Effector memory CD8-positive, alpha-beta T cell (primary cell): Measurements from ENCODE around the gene ZNF512B.

Experiments used
- ATAC-seq: fragments of 150-1000 bp; cut with Tn5 transposase; replicated peaks from 2 replicates; pipeline ENCODE4 v1.10.0; 2021; ENCODE audit warnings: mild to moderate bottlenecking, moderate library complexity
- DNase-seq, 3 experiments: peaks; one replicate each; pipeline ENCODE4 v3.0.0; 2021
- H3K27ac Mint-ChIP-seq, 2 donors: one replicate each; pipeline ENCODE4 v1.8.0; 2022; ENCODE audit warnings: mild to moderate bottlenecking in 2 of 2, mixed read lengths in 2 of 2, moderate library complexity in 2 of 2
- H3K27me3 Mint-ChIP-seq, 2 donors: one replicate each; pipeline ENCODE4 v1.8.0; 2022; ENCODE audit warnings: mixed read lengths in 2 of 2
- H3K36me3 Mint-ChIP-seq: one replicate; pipeline ENCODE4 v1.8.0; 2022; ENCODE audit warnings: mild to moderate bottlenecking, moderate library complexity, mixed read lengths; ENCODE audit not compliant: insufficient read depth
- H3K4me1 Mint-ChIP-seq, 2 donors: one replicate each; pipeline ENCODE4 v1.8.0; 2022; ENCODE audit warnings: low read depth in 2 of 2, mixed read lengths in 2 of 2
- H3K4me3 Mint-ChIP-seq, 2 donors: one replicate each; pipeline ENCODE4 v1.8.0; 2022; ENCODE audit warnings: mild to moderate bottlenecking in 2 of 2, mixed read lengths in 2 of 2, moderate library complexity in 2 of 2
- H3K9me3 Mint-ChIP-seq, 2 donors: one replicate each; pipeline ENCODE4 v1.8.0; 2022; ENCODE audit warnings: mixed read lengths in 2 of 2

Gene ZNF512B

DNA sequence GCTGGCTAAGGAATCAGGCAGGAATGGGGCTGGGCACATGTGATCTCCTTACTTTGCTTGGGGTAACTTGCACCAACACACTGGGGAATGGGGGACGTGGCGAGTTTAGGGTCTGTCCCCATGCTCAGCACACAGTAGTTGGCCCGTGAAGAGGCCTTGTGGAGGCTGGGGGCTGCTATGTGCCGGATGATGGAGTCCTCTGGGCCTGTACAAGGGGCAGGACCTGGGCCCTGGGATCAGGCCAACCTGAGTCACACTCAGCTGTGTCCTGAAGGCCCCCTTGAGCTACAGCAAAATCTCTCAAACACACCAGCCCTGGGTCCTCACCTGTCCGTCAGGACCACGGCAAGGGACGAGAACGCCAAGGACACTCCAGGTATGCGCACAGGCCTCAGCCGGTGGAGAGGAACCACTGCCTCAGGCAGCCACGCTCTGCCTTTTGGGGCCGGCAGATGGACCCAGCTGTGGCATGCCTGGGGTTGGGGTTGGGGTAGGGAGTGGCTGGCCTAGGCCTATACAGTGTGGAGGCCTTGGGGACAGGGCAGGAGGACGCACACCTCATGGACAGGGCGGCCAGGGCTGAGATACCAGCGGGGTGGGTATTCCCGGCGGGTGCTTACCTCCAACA is 24.6 kb downstream of the ZNF512B start:
- Mint-ChIP-seq H3K9me3 (peaks cover 0 to 1% of the 10 kb centered on the region in 2 donors), H3K4me3 (no peak overlapping the region), H3K36me3 (peaks cover 51% of the 10 kb centered on the region), H3K27me3 (no peaks in the 10 kb centered on the region), H3K4me1 (peaks cover 38 to 42% of the 10 kb centered on the region in 2 donors), H3K27ac (no peak overlapping the region)
- DNase-seq (no peak), ATAC-seq (no peak)

DNA sequence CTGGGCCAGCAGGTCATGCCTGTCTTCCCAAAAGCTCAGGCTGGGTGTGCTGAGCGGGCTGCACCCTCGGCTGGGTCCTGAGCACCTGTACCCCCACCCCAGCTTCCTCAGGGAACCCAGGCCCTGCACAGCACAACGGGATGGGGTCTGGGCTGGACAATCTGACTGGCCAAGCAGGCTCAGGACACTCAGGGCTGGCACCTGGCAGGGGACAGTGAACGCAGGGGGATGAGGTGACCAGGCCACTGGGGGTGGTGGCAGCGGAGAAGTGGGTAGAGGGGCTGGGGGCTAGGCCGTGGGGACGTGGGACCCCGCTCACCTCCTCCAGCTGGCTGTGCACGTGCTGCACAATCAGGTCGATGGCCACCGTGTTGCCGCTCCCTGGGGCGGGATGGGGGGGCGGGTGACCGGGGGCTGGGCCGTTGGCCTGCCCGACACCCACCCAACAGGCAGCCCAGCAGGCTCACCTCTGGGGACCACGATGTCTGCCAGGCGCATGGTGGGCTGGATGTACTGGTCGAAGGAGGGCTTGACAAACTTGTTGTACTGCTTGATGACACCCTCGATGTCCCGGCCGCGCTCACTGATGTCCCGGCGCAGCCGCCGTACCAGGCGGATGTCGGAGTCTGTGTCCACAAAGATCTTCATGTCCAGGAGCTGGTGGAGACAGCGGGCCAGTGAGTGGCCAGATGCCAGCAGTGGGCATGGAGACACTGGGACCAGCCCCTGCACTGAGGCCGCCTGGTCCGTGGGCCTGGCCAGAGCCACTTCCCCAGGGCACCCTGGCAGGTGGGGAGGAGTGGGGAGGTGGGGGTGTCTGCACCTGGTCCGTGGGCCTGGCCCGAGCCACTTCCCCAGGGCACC is 25.4 kb downstream of the ZNF512B start:
- no peaks in the 10 kb centered on the region for H3K27me3 Mint-ChIP-seq
- H3K9me3 Mint-ChIP-seq: peaks cover 0 to 1% of the 10 kb centered on the region in 2 donors
- DNase-seq (no peak), ATAC-seq (no peak)
- no peak overlapping the region for H3K4me3 Mint-ChIP-seq
- no peak overlapping the region for H3K27ac Mint-ChIP-seq
- H3K36me3 Mint-ChIP-seq: peaks cover 47% of the 10 kb centered on the region
- H3K4me1 Mint-ChIP-seq: peaks cover 33 to 38% of the 10 kb centered on the region in 2 donors

DNA sequence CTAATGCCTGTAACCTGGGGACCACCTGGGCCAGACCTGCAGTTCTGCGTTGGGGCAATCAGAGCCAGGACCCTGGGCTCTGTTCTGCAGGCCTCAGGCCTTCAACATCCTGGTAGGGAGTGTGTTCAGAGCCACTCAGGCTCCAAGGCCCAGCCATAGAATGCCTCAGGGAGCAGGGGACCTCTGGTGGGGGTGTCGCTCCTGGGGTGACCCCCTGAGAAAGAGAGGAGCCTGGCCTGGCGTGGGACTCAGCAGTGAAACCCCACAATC is 26.0 kb downstream of the ZNF512B start:
- Mint-ChIP-seq H3K9me3 (peaks cover 0 to 1% of the 10 kb centered on the region in 2 donors), H3K4me1 (peaks cover 27 to 33% of the 10 kb centered on the region in 2 donors), H3K4me3 (no peak overlapping the region), H3K36me3 (peaks cover 41% of the 10 kb centered on the region), H3K27ac (no peak overlapping the region), H3K27me3 (no peaks in the 10 kb centered on the region)
- DNase-seq: no peak
- ATAC-seq: no peak

DNA sequence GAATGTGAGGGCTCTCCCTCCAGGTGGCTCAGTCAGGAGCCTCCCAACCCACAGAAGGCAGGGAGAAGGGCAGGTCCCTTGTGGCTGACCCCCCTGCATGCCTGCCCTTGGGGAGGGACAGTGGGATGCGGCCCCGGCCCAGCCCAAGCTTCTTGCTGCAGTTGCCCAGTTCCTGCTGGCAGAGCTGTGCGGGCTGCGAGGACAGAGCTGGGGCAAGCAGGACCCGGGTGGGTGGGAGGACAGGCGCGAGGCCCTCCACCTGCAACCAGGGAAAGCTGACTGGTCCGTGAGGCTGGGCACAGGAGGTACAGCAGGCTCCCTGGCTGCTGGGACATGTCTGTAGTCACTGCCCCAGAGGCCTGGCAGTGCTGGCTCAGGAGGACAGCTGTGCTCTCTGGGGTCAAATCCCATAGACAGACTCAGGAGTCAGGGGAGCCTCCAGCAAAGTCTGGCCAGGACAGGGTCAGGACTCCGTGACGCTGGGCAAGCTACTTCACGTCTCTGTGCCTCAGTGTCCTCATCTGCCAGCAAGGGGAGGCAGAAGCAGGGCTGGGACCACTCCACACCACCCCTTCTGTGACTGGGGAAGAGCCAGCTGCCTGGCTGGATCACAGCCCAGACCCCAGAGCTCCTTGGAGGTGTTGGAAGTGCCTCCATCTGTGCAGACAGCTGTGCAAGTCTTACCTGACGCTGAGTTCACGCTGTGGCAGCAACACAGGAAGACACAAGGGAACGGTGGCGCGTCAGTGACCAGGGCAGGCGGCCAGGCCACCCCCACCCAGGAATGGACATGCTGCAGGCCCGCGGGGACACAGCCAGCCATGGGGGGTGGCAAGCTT is 26.5 kb downstream of the ZNF512B start:
- no peak for DNase-seq
- H3K4me1 Mint-ChIP-seq: peaks cover 22 to 28% of the 10 kb centered on the region in 2 donors
- peak overlapping the region in 1 of 2 donors; percentile 23 for H3K4me3 Mint-ChIP-seq
- peaks cover 35% of the 10 kb centered on the region for H3K36me3 Mint-ChIP-seq
- H3K27me3 Mint-ChIP-seq: no peaks in the 10 kb centered on the region
- peaks cover 0 to 1% of the 10 kb centered on the region in 2 donors for H3K9me3 Mint-ChIP-seq
- H3K27ac Mint-ChIP-seq: no peak overlapping the region
- no peak for ATAC-seq

DNA sequence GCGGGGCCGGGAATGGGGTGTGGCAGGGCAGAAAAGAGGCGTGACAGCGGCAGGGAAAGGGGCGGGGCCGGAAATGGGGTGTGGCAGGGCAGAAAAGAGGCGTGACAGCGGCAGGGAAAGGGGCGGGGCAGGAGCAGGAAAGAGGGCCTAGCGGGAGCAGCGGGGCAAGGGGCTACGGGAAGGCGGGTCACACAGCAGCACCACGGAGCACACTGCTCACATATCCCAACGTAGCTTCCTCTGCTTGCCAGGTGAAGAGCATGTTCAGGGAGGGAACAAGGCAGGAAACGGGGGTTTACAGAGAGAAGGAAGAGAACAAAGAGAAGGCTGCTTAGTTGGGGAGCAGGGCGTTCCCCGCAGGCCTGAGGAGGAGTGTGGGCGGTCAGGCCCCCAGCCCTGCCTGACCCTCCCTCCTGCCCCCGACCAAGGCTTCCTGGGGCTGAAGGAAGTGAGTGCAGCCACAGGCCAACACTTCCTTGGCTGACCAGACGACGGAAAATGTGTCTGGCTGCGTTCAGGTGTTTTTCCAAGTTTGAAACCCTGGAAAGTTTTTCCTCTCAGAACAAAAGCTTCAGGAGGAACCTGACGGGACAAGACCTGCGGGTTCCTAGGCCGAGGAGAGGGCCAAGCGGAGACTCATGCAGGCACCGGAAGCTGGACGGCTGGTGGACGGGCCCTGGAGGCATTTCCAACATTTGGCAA is 27.3 kb downstream of the ZNF512B start:
- H3K4me1 Mint-ChIP-seq: peaks cover 17 to 20% of the 10 kb centered on the region in 2 donors
- peaks cover 35% of the 10 kb centered on the region for H3K36me3 Mint-ChIP-seq
- peaks cover 0 to 1% of the 10 kb centered on the region in 2 donors for H3K9me3 Mint-ChIP-seq
- no peak for DNase-seq
- H3K27me3 Mint-ChIP-seq: no peaks in the 10 kb centered on the region
- peak overlapping the region in 1 of 2 donors; percentile 85 for H3K27ac Mint-ChIP-seq
- H3K4me3 Mint-ChIP-seq: peak overlapping the region in 1 of 2 donors; percentile 51
- ATAC-seq: no peak

DNA sequence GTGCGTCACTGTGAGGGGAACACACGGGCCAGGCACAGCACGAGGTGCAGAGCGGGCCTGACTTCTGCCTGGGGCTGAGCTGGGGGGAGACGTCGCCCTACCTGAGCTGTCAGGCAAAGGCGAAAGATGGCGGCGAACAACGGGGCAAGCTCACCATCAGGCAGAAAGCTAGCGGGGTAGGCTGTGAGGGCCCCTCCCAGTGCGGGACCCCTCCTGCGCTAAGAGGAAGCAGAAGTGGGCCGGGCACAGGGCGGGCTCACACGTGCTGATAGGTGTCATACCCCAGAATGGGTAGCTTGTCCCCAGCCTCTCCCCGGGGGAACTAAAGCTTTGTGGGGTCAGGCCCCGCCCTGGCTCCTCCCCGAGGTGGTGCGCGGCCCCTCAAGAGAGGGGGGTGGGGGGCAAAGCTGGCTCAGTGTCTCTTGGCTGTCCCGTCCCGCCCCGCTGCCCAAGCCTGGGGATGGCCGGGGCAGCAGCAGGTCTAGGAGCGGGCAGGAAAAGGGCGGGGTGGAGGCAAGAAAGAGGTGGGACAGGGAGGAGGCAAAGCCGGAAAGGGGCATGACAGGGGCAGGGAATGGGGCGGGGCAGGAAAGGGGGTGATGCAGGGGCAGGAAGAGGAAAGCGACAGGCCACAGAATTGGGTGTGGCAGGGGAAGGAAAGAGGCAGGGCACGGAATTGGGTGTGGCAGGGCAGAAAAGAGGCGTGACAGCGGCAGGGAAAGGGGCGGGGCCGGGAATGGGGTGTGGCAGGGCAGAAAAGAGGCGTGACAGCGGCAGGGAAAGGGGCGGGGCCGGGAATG is 28.2 kb downstream of the ZNF512B start:
- H3K27ac Mint-ChIP-seq: peak overlapping the region; percentile 65 to 85
- H3K27me3 Mint-ChIP-seq: no peaks in the 10 kb centered on the region
- peak; percentile 68 to 75 (median 69) for DNase-seq
- H3K9me3 Mint-ChIP-seq: peaks cover 0 to 1% of the 10 kb centered on the region in 2 donors
- H3K4me3 Mint-ChIP-seq: peak overlapping the region; percentile 28 to 72
- H3K4me1 Mint-ChIP-seq: peaks cover 10 to 14% of the 10 kb centered on the region in 2 donors
- peaks cover 36% of the 10 kb centered on the region for H3K36me3 Mint-ChIP-seq
- ATAC-seq: peak; percentile 79

DNA sequence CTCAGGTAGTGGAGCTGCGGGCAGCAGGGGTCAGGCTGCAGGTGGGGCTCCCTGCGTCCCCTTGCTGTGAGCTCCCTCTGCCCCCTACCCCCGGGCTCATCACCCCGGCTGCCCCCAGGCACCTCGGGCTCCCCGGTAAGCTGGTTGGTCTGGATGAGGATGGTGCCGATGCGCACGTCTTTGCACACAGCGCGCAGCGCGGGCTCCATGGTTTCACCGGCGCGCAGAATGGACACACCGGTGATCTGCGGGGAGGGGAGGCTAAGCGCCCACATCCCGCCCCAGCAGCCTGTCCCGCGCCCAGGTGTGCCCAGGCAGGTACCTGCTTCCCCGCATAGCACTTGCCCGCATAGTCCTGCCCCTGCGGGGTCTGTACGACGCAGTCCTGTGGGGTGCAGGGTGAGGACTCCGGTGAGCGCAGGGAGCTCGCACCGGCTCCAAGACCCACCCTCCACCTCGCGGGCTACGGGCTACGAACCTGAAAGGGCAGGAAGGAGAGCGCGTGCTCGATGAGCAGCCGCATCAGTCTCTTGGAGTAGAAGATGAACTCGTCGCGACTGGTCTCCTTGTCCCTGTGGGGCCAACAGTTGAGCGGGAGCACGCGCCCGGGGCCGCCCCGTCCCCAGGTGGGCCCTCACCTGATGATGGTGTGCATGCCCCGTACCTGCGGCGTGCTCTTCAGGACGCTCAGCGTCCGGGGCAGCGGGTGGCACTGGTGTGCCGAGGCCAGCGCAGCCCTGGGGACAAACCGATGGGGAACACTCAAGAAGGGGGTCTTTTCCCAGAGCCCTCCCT is 29.1 kb downstream of the ZNF512B start:
- Mint-ChIP-seq H3K27ac (peak overlapping the region in 1 of 2 donors; percentile 85), H3K36me3 (peaks cover 36% of the 10 kb centered on the region), H3K9me3 (peaks cover 0 to 1% of the 10 kb centered on the region in 2 donors), H3K27me3 (no peaks in the 10 kb centered on the region), H3K4me1 (peaks cover 10 to 12% of the 10 kb centered on the region in 2 donors), H3K4me3 (peak overlapping the region; percentile 17 to 72)
- no peak for DNase-seq
- ATAC-seq: no peak

DNA sequence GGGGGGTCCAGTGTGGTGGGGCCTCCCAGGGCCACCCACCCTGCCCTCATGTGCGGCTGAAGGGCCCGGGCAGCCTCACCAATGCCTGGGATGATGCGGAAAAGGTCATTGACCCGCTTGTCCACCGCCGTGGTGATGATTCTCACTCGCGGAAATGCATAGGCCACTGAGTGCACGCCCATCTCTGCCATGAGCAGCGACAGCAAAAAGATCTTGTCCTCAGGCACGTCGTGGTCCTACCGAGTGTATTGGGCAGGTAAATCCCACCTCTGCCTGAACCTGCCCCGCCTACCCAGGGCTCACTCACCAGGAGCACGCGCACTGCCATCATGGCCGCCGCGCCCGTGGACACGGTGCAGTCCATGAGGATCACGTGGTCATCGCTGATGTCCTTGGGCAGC is 29.7 kb downstream of the ZNF512B start:
- no peak overlapping the region for H3K4me3 Mint-ChIP-seq
- H3K4me1 Mint-ChIP-seq: peaks cover 8 to 10% of the 10 kb centered on the region in 2 donors
- no peak for ATAC-seq
- peaks cover 34% of the 10 kb centered on the region for H3K36me3 Mint-ChIP-seq
- peaks cover 0 to 1% of the 10 kb centered on the region in 2 donors for H3K9me3 Mint-ChIP-seq
- no peak overlapping the region for H3K27ac Mint-ChIP-seq
- no peak for DNase-seq
- no peaks in the 10 kb centered on the region for H3K27me3 Mint-ChIP-seq

DNA sequence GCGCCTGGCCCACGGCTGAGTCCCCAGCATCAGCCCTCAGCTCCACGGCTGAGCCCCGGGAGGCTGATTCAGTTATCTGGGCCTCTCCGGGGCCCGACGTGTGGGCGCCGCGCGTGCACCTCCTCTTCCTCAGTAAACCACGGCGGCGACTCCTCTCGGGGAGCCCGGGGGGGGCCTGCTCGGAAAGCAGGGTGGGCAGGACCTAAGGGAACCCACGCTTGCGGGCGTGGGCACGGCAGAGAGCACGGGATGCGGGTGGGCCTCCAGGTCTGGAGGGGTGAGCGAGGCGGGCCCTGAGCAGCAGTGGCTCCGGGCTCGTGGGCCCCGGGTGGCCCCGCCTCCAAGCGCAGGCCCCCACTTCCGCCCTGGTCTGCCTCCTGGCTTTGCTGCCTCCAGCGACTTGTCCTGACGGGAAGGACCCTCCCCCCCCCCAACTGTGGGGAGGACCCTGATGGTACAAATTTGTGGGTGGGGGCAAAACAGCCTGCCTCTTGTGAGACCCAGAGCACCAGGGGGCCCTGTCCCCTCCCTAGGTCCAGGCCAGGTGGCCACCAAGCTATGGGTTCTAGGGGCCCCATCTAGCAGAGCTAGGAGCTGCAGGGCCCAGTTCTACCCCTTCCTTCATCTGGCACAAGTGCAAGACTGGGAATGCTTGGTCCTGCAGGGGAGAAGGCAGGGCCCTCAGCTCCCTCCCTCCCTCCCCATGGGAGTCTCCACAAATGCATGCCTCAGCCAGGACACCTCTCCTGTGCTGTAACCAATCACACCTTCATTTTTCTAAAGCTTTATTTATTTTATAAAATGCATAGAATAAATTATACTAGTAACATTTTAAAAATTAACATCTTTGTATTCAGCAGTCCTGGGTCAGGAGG is 30.4 kb downstream of the ZNF512B start:
- DNase-seq (no peak), ATAC-seq (peak; percentile 13)
- Mint-ChIP-seq H3K4me1 (peaks cover 7 to 15% of the 10 kb centered on the region in 2 donors), H3K36me3 (peaks cover 31% of the 10 kb centered on the region), H3K9me3 (peaks cover 0 to 1% of the 10 kb centered on the region in 2 donors), H3K27ac (no peak overlapping the region), H3K27me3 (no peaks in the 10 kb centered on the region), H3K4me3 (no peak overlapping the region)

DNA sequence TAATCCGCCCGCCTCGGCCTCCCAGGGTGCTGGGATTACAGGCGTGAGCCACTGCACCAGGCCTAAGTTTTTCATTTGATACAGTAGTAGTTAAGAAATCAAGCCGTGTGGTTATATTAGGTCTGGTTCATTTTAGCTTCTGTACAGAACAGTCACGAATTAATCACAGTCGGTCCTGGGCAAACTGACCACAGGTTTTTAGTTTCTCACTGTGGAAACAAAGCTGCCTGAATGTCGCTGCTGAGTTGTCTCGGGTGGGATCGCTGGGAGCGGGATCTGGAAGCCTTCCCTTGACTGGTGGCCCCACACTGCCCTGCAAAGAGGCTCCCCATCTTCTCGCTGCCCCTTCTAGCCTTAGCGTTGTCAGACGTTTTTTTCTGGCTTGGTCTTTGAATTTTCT is 32.1 kb downstream of the ZNF512B start:
- Mint-ChIP-seq H3K4me1 (peaks cover 7 to 15% of the 10 kb centered on the region in 2 donors), H3K4me3 (no peak overlapping the region), H3K27ac (peak overlapping the region in 1 of 2 donors; percentile 49), H3K36me3 (peaks cover 28% of the 10 kb centered on the region), H3K9me3 (peaks cover 0 to 1% of the 10 kb centered on the region in 2 donors), H3K27me3 (no peaks in the 10 kb centered on the region)
- DNase-seq: no peak
- ATAC-seq: no peak

DNA sequence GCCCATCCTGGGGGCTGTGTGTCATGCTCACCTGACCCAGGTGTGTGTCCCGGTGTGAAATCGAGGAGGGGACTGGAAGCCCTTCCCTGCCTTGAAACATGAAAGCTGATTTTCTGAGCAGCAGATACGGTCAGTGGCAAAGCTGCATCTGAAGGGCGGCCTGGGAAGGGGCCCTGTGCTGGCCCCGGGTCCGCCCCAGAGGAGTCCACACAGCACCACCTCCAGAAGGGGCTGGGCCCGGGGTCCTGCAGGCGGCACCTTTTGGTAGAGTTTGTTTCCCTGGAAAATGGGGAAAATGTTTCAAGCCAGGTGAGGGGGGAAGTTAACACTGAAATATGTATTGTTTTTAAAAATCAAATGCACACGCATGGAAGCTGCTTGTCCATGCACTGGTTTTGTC is 34.3 kb downstream of the ZNF512B start:
- no peaks in the 10 kb centered on the region for H3K9me3 Mint-ChIP-seq
- ATAC-seq (no peak), DNase-seq (no peak)
- H3K27me3 Mint-ChIP-seq: no peaks in the 10 kb centered on the region
- H3K27ac Mint-ChIP-seq: no peak overlapping the region
- peaks cover 0 to 10% of the 10 kb centered on the region in 2 donors for H3K4me1 Mint-ChIP-seq
- H3K36me3 Mint-ChIP-seq: peaks cover 33% of the 10 kb centered on the region
- no peak overlapping the region for H3K4me3 Mint-ChIP-seq
